ENCODE measurements around the gene TM9SF3.

Gene TM9SF3

GRCh38 chr10:96505150-96506136 is 81.4 kb downstream of the TM9SF3 start:
- no peak for DNase-seq

- no peak for DNase-seq
Measured at GRCh38 chr10:96502561-96503282, 84.1 kb downstream of the TM9SF3 start.

- no peak for DNase-seq
Measured at GRCh38 chr10:96501985-96502384, 84.8 kb downstream of the TM9SF3 start.

GRCh38 chr10:96500519-96500918 is 86.3 kb downstream of the TM9SF3 start:
- DNase-seq: no peak

- DNase-seq: no peak
Measured at GRCh38 chr10:96500050-96500449, 86.8 kb downstream of the TM9SF3 start.

GRCh38 chr10:96497391-96497790 is 89.4 kb downstream of the TM9SF3 start:
- no peak for DNase-seq

- no peak for DNase-seq
Measured at GRCh38 chr10:96496281-96496925, 90.4 kb downstream of the TM9SF3 start.

GRCh38 chr10:96495544-96495943 is 91.3 kb downstream of the TM9SF3 start:
- no peak for DNase-seq

GRCh38 chr10:96494694-96495093 is 92.1 kb downstream of the TM9SF3 start:
- DNase-seq: no peak

- no peak for DNase-seq
Measured at GRCh38 chr10:96493871-96494525, 92.8 kb downstream of the TM9SF3 start.

- DNase-seq: no peak
Measured at GRCh38 chr10:96493254-96493653, 93.6 kb downstream of the TM9SF3 start.

GRCh38 chr10:96491303-96491702 is 95.5 kb downstream of the TM9SF3 start:
- DNase-seq: no peak

GRCh38 chr10:96488161-96488935 is 98.5 kb downstream of the TM9SF3 start:
- DNase-seq: no peak

GRCh38 chr10:96482815-96483588 is 103.8 kb downstream of the TM9SF3 start:
- no peak for DNase-seq

- no peak for DNase-seq
Measured at GRCh38 chr10:96478355-96478754, 108.5 kb downstream of the TM9SF3 start.

GRCh38 chr10:96473866-96474265 is 112.9 kb downstream of the TM9SF3 start:
- no peak for DNase-seq

GRCh38 chr10:96470116-96470743 is 116.6 kb downstream of the TM9SF3 start:
- peak; percentile 9 for DNase-seq

- no peak for DNase-seq
Measured at GRCh38 chr10:96468845-96469244, 118.0 kb downstream of the TM9SF3 start.
